SH-SY5Y (cell line): Measurements from ENCODE around the gene ZC3H18.

ENCODE experiments used
- GATA2 ChIP-seq: IDR thresholded peaks from 2 replicates; pipeline ENCODE4 v1.6.1; 2011; ENCODE audit warnings: mild to moderate bottlenecking, low read depth, low read length
- GATA3 ChIP-seq: IDR thresholded peaks from 2 replicates; pipeline ENCODE4 v1.6.1; 2011; ENCODE audit warnings: low read depth, mild to moderate bottlenecking, low read length, moderate library complexity

DNA sequence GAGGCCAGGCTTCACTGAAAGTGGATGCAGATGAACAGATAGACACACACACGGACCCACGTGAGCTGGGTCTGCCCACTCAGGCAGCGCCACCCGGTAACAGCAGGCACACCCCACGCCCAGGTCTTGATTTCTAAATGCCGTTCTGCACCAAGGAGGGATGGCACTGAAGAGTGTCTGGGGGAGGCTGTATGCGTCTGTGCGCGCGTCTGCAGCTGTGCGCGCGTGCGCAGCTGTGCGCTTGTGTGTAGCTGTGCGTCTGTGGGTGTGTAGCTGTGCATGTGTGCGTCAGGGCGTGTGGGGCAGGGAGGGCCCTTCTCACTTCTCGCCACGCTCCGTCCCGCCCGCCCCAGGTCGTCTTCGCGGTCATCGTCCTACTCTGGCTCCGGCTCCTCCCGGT is 52.7 kb downstream of the ZC3H18 start:
- TF ChIP-seq GATA2 = no peak
- TF ChIP-seq GATA3 = no peak
